Amygdala (tissue), 56 donors: Measurements from ENCODE around the gene BCAS1.

Source experiments
- DNase-seq, 56 donors: peaks; one replicate each; lab custom pipeline; 2025; lab: John Stamatoyannopoulos, UW

Gene BCAS1, protein sequence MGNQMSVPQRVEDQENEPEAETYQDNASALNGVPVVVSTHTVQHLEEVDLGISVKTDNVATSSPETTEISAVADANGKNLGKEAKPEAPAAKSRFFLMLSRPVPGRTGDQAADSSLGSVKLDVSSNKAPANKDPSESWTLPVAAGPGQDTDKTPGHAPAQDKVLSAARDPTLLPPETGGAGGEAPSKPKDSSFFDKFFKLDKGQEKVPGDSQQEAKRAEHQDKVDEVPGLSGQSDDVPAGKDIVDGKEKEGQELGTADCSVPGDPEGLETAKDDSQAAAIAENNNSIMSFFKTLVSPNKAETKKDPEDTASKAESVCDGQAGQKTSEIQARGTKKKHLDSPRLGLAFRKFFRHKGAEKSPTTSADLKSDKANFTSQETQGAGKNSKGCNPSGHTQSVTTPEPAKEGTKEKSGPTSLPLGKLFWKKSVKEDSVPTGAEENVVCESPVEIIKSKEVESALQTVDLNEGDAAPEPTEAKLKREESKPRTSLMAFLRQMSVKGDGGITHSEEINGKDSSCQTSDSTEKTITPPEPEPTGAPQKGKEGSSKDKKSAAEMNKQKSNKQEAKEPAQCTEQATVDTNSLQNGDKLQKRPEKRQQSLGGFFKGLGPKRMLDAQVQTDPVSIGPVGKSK

DNA sequence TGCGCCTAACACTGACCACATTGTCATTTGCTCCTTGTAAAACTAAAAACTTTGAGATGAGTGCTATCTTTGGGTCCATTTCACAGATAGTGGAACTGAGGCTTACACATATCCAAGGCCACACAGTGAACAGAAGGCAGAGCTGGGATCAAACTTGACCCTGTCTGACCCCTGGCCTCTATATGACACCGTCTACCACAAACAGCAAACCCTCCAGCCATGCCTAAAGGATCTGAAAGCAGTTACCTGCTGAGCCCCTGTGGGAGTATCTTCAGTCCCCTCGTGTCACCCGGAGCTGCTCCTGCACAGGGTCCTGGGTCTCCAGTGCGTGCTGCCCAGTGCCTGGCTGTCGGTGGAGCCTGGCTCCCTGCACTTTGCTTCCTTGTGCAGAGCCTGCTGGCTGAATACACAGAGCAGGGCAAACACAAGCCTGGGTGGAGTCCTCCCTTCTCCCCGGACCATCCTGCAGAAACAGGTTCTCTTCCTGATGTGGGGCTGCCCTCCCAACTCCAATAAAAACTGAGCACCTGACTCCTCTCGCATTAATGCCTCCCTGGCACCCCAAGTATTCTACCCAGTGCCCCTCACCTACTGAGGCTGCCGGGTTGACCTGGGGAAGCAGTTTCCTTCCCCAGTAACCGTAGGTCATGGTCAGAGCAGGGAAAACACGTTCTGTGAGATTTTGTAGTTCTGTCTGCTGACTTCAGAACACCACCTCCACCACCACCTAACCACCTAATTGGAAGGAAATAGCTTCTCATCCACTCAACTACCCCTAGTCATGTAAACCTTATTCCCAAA lies at the start of gene BCAS1:
TSS of gene BCAS1 (minus strand) at position 408 of the 801 bp plus-strand sequence. CDS start 11,876 bp downstream, outside the sequence.
- no peak for DNase-seq

DNA sequence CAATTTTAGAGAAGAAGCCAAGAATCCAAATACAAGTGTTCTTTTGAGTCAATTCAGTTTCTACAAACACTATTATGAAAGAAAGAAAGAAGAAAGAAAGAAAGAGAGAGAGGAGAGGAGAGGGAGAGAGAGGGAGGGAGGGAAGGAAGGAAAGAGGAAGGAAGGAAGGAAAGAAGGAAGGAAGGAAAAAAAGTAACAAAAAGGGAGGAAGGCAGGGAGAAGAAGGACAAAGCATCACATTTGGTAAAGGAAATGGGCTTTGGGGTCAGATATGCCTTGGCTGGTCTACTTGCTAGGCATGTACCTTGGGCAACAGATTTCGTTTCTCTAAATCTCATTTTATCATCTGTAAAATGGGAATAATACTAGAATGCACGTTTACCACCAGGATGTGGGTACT lies 49.4 kb upstream of the BCAS1 start:
- no peak for DNase-seq

DNA sequence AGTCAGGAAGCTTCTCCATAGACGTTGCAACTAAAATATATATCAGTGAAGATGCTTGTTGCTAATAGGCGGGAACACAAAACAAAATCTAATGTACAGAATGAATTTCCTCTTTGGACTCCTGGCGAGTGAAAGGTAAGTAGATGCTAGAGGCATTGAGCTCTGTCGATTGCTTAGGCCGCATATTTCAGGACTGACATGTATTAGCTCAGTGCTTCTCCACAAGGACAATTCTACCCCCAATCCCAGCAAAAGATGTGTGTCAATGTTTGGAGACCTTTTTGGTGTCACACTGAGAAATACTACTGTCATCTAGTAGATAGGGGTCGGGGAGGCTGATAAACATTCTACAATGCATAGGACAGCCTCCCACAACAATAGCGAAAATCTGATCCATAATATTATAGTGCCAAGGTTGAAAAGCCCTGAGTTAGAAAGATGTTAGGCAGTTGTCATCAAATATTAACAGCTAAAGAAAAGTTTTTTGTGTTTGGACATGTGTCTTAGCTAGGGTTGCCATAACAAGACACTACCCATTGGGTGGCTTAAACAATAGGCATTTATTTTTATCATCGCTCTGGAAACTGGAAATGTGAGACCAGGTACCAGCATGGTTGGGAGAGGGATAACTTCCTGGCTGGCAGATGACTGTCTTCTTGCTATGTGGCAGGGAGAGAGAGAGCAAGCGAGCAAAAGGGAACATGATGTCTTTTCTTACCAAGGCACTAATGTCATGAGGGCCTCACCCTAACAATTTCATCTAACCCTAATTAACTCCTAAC lies 48.0 kb upstream of the BCAS1 start:
- DNase-seq, result no peak

GRCh38 chr20:54116550-54117235 lies 46.3 kb upstream of the BCAS1 start:
- DNase-seq, result no peak

DNA sequence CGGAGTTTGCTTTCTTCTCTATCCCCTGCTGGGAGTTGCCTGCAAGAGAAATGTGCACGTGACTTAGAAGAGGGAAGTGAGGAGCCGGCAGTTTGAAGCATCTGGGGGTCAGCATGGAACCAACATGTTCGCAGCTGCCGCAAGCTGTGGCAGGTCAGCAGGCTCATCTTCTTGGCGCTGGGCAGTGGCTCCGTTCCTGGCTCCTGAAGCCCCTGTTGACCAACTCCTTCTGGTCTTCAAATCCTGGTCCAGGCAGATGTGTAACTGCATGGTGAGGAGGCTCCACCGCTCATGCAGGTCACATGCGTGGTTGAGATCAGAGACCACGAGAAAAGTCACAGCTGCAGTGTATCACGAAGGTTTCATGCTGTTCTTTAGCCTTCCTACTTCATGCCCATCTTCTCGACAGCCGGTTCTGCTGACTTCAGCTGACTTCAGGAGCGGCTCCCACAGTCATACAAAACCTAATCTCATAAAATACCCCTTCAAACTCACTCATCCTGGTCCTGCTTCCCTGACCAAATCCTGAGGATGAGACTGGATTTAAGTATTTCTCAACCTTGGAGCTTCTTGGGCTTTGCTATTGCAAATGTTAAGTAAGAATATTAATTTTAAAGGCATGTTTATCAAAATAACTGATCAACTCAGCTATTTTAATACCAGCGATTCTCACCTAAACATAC lies 44.9 kb upstream of the BCAS1 start:
- DNase-seq, result no peak

DNA sequence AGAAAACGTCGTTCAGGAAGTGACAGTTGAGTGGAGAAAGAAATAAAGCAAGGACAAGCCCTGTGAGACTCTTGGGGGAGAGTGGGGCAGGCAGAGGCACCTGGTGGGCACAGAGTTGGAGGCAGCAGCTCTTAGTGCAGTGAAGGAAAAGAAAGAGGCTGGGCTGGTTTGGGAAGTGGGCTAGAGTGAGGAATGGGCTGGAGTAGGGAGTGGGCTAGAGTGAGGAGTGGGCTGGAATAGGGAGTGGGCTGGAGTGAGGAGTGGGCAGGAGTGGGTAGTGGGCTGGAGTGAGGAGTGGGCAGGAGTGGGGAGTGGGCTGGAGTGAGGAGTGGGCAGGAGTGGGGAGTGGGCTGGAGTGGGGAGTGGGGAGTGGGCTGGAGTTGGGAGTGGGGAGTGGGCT lies 43.7 kb upstream of the BCAS1 start:
- no peak for DNase-seq

- no peak for DNase-seq
These were observed 43.2 kb upstream of the BCAS1 start for GRCh38 chr20:54113566-54113965.

- DNase-seq, result no peak
These were observed 42.0 kb upstream of the BCAS1 start for GRCh38 chr20:54112221-54112884.

GRCh38 chr20:54111460-54111859 lies 41.1 kb upstream of the BCAS1 start:
- DNase-seq, result no peak

- no peak for DNase-seq
These were observed 40.1 kb upstream of the BCAS1 start for GRCh38 chr20:54110457-54110856.

DNA sequence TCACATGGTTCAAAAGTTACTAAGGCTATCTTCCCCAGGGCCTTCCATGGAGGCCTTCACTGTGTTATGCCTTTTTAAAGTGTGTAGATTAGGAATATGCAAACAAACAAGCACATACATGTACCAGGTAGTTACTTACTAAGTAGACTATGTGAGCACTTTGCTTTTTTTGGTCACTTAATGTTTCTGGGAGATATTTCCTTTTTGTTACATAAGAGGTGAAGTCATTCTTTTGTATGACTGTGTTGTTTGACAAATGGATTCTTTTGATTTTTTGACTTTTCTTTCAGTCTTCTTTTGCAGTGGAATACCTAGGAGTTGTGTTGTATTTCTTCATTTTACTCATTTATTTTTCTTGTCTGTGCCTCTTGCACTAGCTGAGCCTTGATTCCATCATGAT lies 39.6 kb upstream of the BCAS1 start:
- no peak for DNase-seq

DNA sequence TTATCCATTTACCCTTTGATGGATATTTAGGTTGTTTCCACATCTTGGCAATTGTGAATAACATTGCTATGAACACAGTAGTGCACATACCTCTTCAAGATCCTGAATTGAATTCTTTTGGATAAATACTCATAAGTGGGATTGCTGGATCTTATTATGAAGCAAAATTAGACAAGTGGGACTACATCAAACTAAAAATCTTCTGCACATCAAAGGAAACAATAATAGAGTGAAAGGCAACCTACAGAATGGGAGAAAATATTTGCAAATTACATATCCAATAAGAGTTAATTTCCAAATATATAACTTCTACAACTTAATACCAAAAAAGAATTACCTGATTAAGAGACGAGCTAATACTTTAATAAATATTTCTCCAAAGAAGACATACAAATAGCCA lies 38.4 kb upstream of the BCAS1 start:
- DNase-seq, result no peak

GRCh38 chr20:54108326-54108642 lies 37.9 kb upstream of the BCAS1 start:
- DNase-seq, result no peak

DNA sequence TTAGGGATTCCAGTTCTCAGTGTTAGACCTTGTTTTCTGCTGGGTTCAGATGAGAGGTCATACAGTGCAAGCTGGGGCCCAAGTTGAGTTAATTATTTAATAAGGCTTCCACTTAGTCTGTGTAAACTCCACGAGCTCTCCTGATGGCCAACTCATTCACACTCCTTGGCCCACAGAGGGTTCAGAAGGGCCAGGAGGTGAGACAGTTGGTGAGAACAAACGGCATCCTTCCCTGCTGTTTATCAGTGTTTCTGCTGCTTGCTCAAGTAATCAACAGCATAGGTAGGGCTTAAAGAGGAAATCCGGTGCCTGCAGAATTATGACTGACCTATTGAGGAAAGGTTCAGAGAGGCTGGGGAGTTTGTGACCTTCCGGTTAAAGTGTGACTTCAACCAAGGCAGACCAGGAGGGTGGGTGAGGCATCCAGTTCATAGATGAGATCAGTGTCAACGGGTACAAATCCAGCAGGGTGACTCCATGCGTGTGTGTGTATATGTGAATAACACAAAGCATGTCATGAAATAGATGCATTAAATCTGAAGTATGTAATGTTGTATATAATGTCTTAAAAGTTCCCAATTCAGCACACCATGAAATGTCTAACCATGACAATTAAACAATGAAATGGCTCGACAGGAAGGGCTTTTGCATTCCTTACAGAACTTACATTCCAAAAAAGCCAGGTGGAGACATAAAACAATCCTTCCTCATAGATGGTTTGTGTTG lies 37.4 kb upstream of the BCAS1 start:
- DNase-seq, result no peak

DNA sequence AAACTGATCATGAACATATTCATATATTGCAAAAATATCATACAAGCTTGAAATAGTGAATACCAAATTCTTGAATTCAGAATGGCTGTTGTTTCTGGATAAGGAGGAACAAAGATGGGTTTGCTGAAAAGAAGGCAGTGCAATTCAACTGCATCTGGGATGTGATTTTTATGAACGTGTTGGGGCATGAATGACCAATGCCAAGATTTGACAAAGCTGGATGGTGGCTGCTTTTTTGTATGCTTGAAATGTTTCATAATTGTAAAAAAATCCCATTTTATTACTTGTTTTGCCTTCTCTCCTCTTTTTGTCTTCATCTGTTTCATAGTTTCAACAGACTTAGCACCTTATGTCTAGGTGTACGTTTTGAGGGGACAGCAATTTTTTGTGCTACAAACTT lies 36.8 kb upstream of the BCAS1 start:
- no peak for DNase-seq

GRCh38 chr20:54106162-54106561 lies 35.8 kb upstream of the BCAS1 start:
- no peak for DNase-seq

DNA sequence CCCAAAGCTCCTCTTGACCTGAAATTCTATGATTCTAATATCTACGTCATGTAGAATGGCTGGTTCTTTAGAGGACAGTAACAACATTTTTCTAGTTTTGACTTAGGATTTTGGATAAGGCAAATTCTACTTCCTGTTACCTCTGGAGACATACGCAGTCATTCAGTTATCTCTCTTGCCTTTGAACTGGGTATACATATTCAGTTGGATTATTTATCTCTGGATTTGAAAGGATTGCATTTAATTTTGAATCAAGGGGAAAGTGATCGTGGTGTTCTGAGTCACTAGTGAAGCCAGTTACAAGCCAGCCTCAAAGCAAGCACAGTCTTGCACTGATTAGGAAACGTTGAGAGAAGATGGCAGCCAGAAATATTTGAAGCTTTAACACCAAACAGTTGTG lies 35.3 kb upstream of the BCAS1 start:
- DNase-seq, result no peak

DNA sequence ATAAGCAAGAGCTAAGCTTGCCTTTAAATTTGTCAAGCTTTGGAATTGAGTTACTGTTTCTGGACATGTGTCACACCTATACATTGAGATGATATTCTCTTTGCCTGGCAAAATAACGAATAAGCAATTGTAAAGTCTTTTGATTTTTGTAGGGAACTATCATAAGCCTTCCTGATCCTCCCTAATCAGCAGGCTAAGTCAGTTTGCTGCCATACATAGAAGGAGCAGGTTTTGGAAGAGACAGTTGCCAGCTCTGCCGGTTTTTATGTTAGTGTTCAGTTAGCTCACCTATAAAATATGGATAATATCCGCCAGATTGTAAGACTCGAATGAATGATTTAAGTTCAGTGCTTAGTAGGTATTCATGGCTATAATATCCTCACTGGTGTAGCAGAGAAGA lies 34.4 kb upstream of the BCAS1 start:
- no peak for DNase-seq
